ENCODE results near the gene LGALS14. TPM values are rescaled to one million over a fixed set of nuclear protein-coding genes. Genes with fewer than 3 reads are reported as not detected.

Gene LGALS14
- total RNA-seq, 8 experiments from 2014 or later, result not detected

GRCh38 chr19:39737351-39737750 lies 33.1 kb downstream of the LGALS14 start:
- no peak overlapping the region for H3K4me3 ChIP-seq
- H3K27ac ChIP-seq, result no peak overlapping the region
- ATAC-seq (replicated peaks in 6 of 8), result peak in 2 of 8 experiments; percentile 32 to 55
- H3K4me1 ChIP-seq (replicated peaks in 1 of 2), result no peaks in the 10 kb centered on the region
- in situ Hi-C loops (cut with MboI; ENCODE audit: low pct_unique_long_range_greater_than_20kb in 2 of 9, low sequenced_read_pairs in 9 of 9, unreplicated experiment in 9 of 9), result no loop called here
- WGBS, 10 experiments, result 30 to 75% (median 60%) methylated on average over 2 of the region's 3 CpGs; no CpG with 5 or more reads in 7 of the 10 experiments

DNA sequence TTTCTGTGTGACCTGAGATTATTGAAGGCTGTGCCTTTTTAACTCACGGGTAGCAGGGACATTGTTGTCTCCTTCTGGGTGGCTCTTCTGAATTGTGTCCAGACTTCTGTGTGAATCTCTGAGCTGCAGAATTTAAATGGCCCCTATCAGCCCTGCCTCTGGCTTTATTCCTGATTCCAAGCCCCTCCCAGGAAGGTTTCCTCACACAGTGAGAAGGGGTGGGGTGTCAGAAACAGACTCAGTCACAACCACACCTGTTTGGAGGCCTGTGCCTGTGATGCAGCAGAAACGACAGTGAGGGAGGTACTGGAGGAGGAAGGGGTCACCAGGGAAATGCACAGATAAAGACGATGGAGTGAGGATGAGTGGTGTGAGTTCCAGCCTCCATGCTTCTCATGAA lies 33.6 kb downstream of the LGALS14 start, which contains the start of gene CLC:
TSS of gene CLC (minus strand) at position 139 of the 400 bp plus-strand sequence. CDS start at position 62, 77 bp downstream.
- ATAC-seq (replicated peaks in 6 of 8), result peak in 2 of 8 experiments; percentile 53 to 92
- no peak within 1 kb of the TSS for H3K27ac ChIP-seq
- H3K4me1 ChIP-seq (replicated peaks in 1 of 2), result no peaks in the 10 kb centered on the region
- in situ Hi-C loops (cut with MboI; ENCODE audit: low pct_unique_long_range_greater_than_20kb in 2 of 9, low sequenced_read_pairs in 9 of 9, unreplicated experiment in 9 of 9), result no loop called here
- 0 to 67% (median 33%) methylated on average over 1 to 2 of the region's 3 CpGs; no CpG with 5 or more reads in 5 of the 10 experiments for WGBS, 10 experiments
- no peak within 1 kb of the TSS for H3K4me3 ChIP-seq

DNA sequence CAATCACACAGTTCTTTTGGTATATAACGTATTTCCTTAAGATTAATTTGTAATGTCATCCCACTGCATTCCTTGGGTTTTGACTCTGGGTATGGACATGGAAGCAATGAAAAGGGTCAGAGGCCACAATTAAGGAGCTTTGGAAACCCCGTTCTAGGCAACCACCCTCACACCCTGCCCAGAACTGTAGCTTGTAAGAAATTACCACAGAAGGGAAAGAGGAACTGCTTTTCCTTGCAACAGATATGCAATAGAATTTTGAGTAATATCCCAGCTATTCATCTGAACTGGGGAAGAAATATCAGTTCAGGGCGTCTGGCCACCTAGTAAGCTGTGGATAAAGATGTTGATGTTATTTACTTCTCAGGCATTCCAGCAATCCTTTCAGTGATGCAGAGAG lies 34.5 kb downstream of the LGALS14 start:
- Histone ChIP-seq H3K4me3 (no peak overlapping the region), H3K27ac (no peak overlapping the region), H3K4me1 (replicated peaks in 1 of 2) (no peaks in the 10 kb centered on the region)
- WGBS, 10 experiments, result 0 to 65% (median 30%) methylated on average over 1 to 3 of the region's 3 CpGs; no CpG with 5 or more reads in 1 of the 10 experiments
- ATAC-seq (replicated peaks in 6 of 8), result no peak
- in situ Hi-C loops (cut with MboI; ENCODE audit: low pct_unique_long_range_greater_than_20kb in 2 of 9, low sequenced_read_pairs in 9 of 9, unreplicated experiment in 9 of 9), result no loop called here

GRCh38 chr19:39740395-39740794 lies 36.1 kb downstream of the LGALS14 start:
- H3K4me3 ChIP-seq, result no peak overlapping the region
- ATAC-seq (replicated peaks in 6 of 8), result no peak
- H3K27ac ChIP-seq, result no peak overlapping the region
- WGBS, 10 experiments, result 0 to 100% (median 75%) methylated on average over 1 of the region's 1 CpG; no CpG with 5 or more reads in 4 of the 10 experiments
- in situ Hi-C loops (cut with MboI; ENCODE audit: low pct_unique_long_range_greater_than_20kb in 2 of 9, low sequenced_read_pairs in 9 of 9, unreplicated experiment in 9 of 9), result no loop called here
- no peaks in the 10 kb centered on the region for H3K4me1 ChIP-seq (replicated peaks in 1 of 2)

GRCh38 chr19:39745643-39746042 lies 41.4 kb downstream of the LGALS14 start:
- 0 to 56% (median 20%) methylated on average over 1 to 3 of the region's 3 CpGs for WGBS, 10 experiments

GRCh38 chr19:39746836-39747529 lies 42.7 kb downstream of the LGALS14 start:
- WGBS, 10 experiments, result 28 to 83% (median 40%) methylated on average over 1 to 4 of the region's 4 CpGs; no CpG with 5 or more reads in 3 of the 10 experiments
- Histone ChIP-seq H3K4me1 (replicated peaks in 1 of 2) (no peaks in the 10 kb centered on the region), H3K4me3 (no peak overlapping the region), H3K27ac (no peak overlapping the region)
- in situ Hi-C loops (cut with MboI; ENCODE audit: low pct_unique_long_range_greater_than_20kb in 2 of 9, low sequenced_read_pairs in 9 of 9, unreplicated experiment in 9 of 9), result no loop called here
- ATAC-seq (replicated peaks in 6 of 8), result no peak

More at GRCh38 chr19:39745643-39746042, 41.4 kb downstream of the LGALS14 start:
- in situ Hi-C loops (cut with MboI; ENCODE audit: low pct_unique_long_range_greater_than_20kb in 2 of 9, low sequenced_read_pairs in 9 of 9, unreplicated experiment in 9 of 9), result no loop called here
- Histone ChIP-seq H3K4me1 (replicated peaks in 1 of 2) (no peaks in the 10 kb centered on the region), H3K27ac (no peak overlapping the region), H3K4me3 (no peak overlapping the region)
- no peak for ATAC-seq (replicated peaks in 6 of 8)

- 31 to 93% (median 59%) methylated on average over 2 to 5 of the region's 5 CpGs for WGBS, 10 experiments
- no peak for ATAC-seq (replicated peaks in 6 of 8)
- in situ Hi-C loops (cut with MboI; ENCODE audit: low pct_unique_long_range_greater_than_20kb in 2 of 9, low sequenced_read_pairs in 9 of 9, unreplicated experiment in 9 of 9), result no loop called here
Measured at GRCh38 chr19:39749981-39750380, 45.7 kb downstream of the LGALS14 start.

GRCh38 chr19:39752390-39752789 lies 48.1 kb downstream of the LGALS14 start:
- no peak overlapping the region for H3K27ac ChIP-seq
- no peak for ATAC-seq (replicated peaks in 6 of 8)
- in situ Hi-C loops (cut with MboI; ENCODE audit: low pct_unique_long_range_greater_than_20kb in 2 of 9, low sequenced_read_pairs in 9 of 9, unreplicated experiment in 9 of 9), result no loop called here
- no peaks in the 10 kb centered on the region for H3K4me1 ChIP-seq (replicated peaks in 1 of 2)
- no peak overlapping the region for H3K4me3 ChIP-seq

More at GRCh38 chr19:39749981-39750380, 45.7 kb downstream of the LGALS14 start:
- H3K4me1 ChIP-seq (replicated peaks in 1 of 2), result no peaks in the 10 kb centered on the region
- H3K4me3 ChIP-seq, result no peak overlapping the region
- H3K27ac ChIP-seq, result no peak overlapping the region

GRCh38 chr19:39752795-39753194 lies 48.5 kb downstream of the LGALS14 start:
- H3K27ac ChIP-seq, result no peak overlapping the region
- H3K4me3 ChIP-seq, result no peak overlapping the region
- H3K4me1 ChIP-seq (replicated peaks in 1 of 2), result no peaks in the 10 kb centered on the region
- in situ Hi-C loops (cut with MboI; ENCODE audit: low pct_unique_long_range_greater_than_20kb in 2 of 9, low sequenced_read_pairs in 9 of 9, unreplicated experiment in 9 of 9), result no loop called here
- ATAC-seq (replicated peaks in 6 of 8), result no peak

- in situ Hi-C loops (cut with MboI; ENCODE audit: low pct_unique_long_range_greater_than_20kb in 2 of 9, low sequenced_read_pairs in 9 of 9, unreplicated experiment in 9 of 9), result no loop called here
- Histone ChIP-seq H3K4me3 (no peak overlapping the region), H3K27ac (no peak overlapping the region), H3K4me1 (replicated peaks in 1 of 2) (no peaks in the 10 kb centered on the region)
- no peak for ATAC-seq (replicated peaks in 6 of 8)
- WGBS, 10 experiments, result 0 to 67% (median 39%) methylated on average over 1 to 2 of the region's 2 CpGs; no CpG with 5 or more reads in 1 of the 10 experiments
Measured at GRCh38 chr19:39754544-39754943, 50.3 kb downstream of the LGALS14 start.

- ATAC-seq (replicated peaks in 6 of 8), result no peak
- WGBS, 10 experiments, result 5 to 71% (median 32%) methylated on average over 3 of the region's 3 CpGs; no CpG with 5 or more reads in 1 of the 10 experiments
- no peak overlapping the region for H3K27ac ChIP-seq
- no peak overlapping the region for H3K4me3 ChIP-seq
- in situ Hi-C loops (cut with MboI; ENCODE audit: low pct_unique_long_range_greater_than_20kb in 2 of 9, low sequenced_read_pairs in 9 of 9, unreplicated experiment in 9 of 9), result no loop called here
- H3K4me1 ChIP-seq (replicated peaks in 1 of 2), result no peaks in the 10 kb centered on the region
Measured at GRCh38 chr19:39754971-39755370, 50.7 kb downstream of the LGALS14 start.
